ENCODE measurements around the gene FILIP1L.

FILIP1L gene

GRCh38 chr3:100039075-100039474, 75.2 kb downstream of the FILIP1L start:
- DNase-seq, result no peak

GRCh38 chr3:100033903-100034471, 80.3 kb downstream of the FILIP1L start:
- no peak for DNase-seq

- DNase-seq, result no peak
Observed at GRCh38 chr3:100033184-100033583, 81.1 kb downstream of the FILIP1L start.

GRCh38 chr3:100032243-100032642, 82.1 kb downstream of the FILIP1L start:
- no peak for DNase-seq

GRCh38 chr3:100030914-100031425, 83.3 kb downstream of the FILIP1L start:
- no peak for DNase-seq

- no peak for DNase-seq
Observed at GRCh38 chr3:100030346-100030745, 84.0 kb downstream of the FILIP1L start.

- DNase-seq, result no peak
Observed at GRCh38 chr3:100029689-100030088, 84.6 kb downstream of the FILIP1L start.

- no peak for DNase-seq
Observed at GRCh38 chr3:100029052-100029451, 85.2 kb downstream of the FILIP1L start.

- DNase-seq, result no peak
Observed at GRCh38 chr3:100027321-100027720, 87.0 kb downstream of the FILIP1L start.

GRCh38 chr3:100024520-100025303, 89.6 kb downstream of the FILIP1L start:
- no peak for DNase-seq

GRCh38 chr3:100023595-100023994, 90.7 kb downstream of the FILIP1L start:
- no peak for DNase-seq

- DNase-seq, result no peak
Observed at GRCh38 chr3:100023150-100023549, 91.2 kb downstream of the FILIP1L start.

GRCh38 chr3:100022506-100022905, 91.8 kb downstream of the FILIP1L start:
- DNase-seq, result no peak

GRCh38 chr3:100020876-100021644, 93.2 kb downstream of the FILIP1L start:
- DNase-seq, result no peak

GRCh38 chr3:100019719-100020118, 94.6 kb downstream of the FILIP1L start:
- no peak for DNase-seq

GRCh38 chr3:100018806-100019205, 95.5 kb downstream of the FILIP1L start:
- no peak for DNase-seq

GRCh38 chr3:100010087-100010417, 104.2 kb downstream of the FILIP1L start:
- DNase-seq, result no peak

GRCh38 chr3:100009276-100010086, 104.8 kb downstream of the FILIP1L start:
- DNase-seq, result no peak

- DNase-seq, result no peak
Observed at GRCh38 chr3:100008081-100008698, 106.1 kb downstream of the FILIP1L start.

- DNase-seq, result no peak
Observed at GRCh38 chr3:100007313-100007712, 107.0 kb downstream of the FILIP1L start.

GRCh38 chr3:100006570-100007271, 107.6 kb downstream of the FILIP1L start:
- DNase-seq, result no peak

All from CD4-positive, alpha-beta T cell treated with Interleukin-10 for 1 hour (primary cell).